Lower leg skin (tissue), 3 donors: ENCODE results near the gene TALDO1.

Source experiments
- CTCF ChIP-seq, 3 donors: fragments of 450-650 bp; IDR thresholded peaks; one replicate each; pipeline ENCODE4 v1.5.1; 2016; ENCODE audit warnings: antibody characterized with exemption in 3 of 3, mild to moderate bottlenecking in 3 of 3, moderate library complexity in 2 of 3
- POLR2A ChIP-seq, 2 donors: fragments of 450-650 bp; IDR thresholded peaks; one replicate each; pipeline ENCODE4 v1.6.1; 2016 to 2017; ENCODE audit warnings: antibody characterized with exemption in 2 of 2, mild to moderate bottlenecking in 1 of 2, moderate library complexity in 1 of 2

GRCh38 chr11:782264-783174, 35.3 kb downstream of the TALDO1 start:
- no peak for TF ChIP-seq CTCF (IDR thresholded peaks at IDR 0.05)
- no peak for TF ChIP-seq POLR2A (IDR thresholded peaks at IDR 0.05)
